GM18499 (cell line): Measurements from ENCODE around the gene ZSWIM7.
"Not testable (repeated sequence)": the region's sequence is repeated elsewhere in the genome, so short reads cannot be mapped to it uniquely, and the experiment has no call there.

ENCODE experiments used
- ATAC-seq: cut with Tn5 transposase; IDR thresholded peaks from one replicate; pipeline ENCODE4 v1.9.1; 2021; ENCODE audit warnings: moderate number of reproducible peaks; ENCODE audit not compliant: insufficient read depth, unreplicated experiment

Gene ZSWIM7

GRCh38 chr17:15958484-15958854 is 41.0 kb downstream of the ZSWIM7 start:
- no peak for ATAC-seq

- no peak for ATAC-seq
These were observed 41.7 kb downstream of the ZSWIM7 start for GRCh38 chr17:15957608-15958307.

GRCh38 chr17:15957206-15957605 is 42.3 kb downstream of the ZSWIM7 start:
- ATAC-seq, result no peak

- ATAC-seq, result no peak
These were observed 43.5 kb downstream of the ZSWIM7 start for GRCh38 chr17:15955793-15956541.

GRCh38 chr17:15954222-15954621 is 45.3 kb downstream of the ZSWIM7 start:
- ATAC-seq, result no peak

- no peak for ATAC-seq
These were observed 46.4 kb downstream of the ZSWIM7 start for GRCh38 chr17:15952916-15953790.

- ATAC-seq, result no peak
These were observed 47.4 kb downstream of the ZSWIM7 start for GRCh38 chr17:15952048-15952532.

GRCh38 chr17:15951368-15952047 is 48.0 kb downstream of the ZSWIM7 start:
- ATAC-seq, result no peak

- no peak for ATAC-seq
These were observed 51.3 kb downstream of the ZSWIM7 start for GRCh38 chr17:15947976-15948752.

- no peak for ATAC-seq
These were observed 52.2 kb downstream of the ZSWIM7 start for GRCh38 chr17:15947271-15947670.

- no peak for ATAC-seq
These were observed 52.8 kb downstream of the ZSWIM7 start for GRCh38 chr17:15946611-15947120.

- ATAC-seq, result no peak
These were observed 53.8 kb downstream of the ZSWIM7 start for GRCh38 chr17:15945527-15946191.

- no peak for ATAC-seq
These were observed 54.6 kb downstream of the ZSWIM7 start, which contains the start of gene ADORA2B for GRCh38 chr17:15944759-15945526. ADORA2B (plus strand) TSS chr17:15945130; CDS start chr17:15945249, 119 bp downstream.

GRCh38 chr17:15943971-15944758 is 55.3 kb downstream of the ZSWIM7 start:
- no peak for ATAC-seq

- ATAC-seq, result no peak
These were observed 57.2 kb downstream of the ZSWIM7 start for GRCh38 chr17:15942207-15942833.

- no peak for ATAC-seq
These were observed 57.7 kb downstream of the ZSWIM7 start for GRCh38 chr17:15941781-15942180.

GRCh38 chr17:15936481-15936880 is 63.0 kb downstream of the ZSWIM7 start:
- not testable (repeated sequence) for ATAC-seq
